DLD1 (cell line): ENCODE measurements around the gene GLP2R.

ENCODE experiments used
- in situ Hi-C: cut with HindIII; loops from 2 replicates; pipeline ENCODE4 v1.10.0; 2017; ENCODE audit warnings: low sequenced_read_pairs

Gene GLP2R

DNA sequence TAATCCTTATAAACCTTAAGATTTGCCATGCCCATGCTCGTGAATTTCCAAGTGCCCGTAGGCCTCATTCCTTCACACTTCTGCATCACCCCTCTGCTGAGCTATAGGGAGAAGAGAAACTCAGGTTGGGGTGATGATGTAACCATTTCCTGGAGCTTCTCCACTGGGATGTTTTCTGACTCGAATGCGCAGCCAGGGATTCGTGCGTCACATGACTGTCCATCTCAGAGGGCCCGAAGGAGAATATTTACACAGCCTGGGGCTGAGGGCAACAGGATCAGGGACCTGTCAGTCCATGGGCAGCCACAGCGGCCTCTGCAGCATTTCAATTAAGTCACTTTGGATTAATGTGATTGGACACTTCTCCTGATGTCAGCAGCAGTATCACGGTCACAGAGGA lies 12.6 kb upstream of the GLP2R start:
- in situ Hi-C loops, result no loop called here

DNA sequence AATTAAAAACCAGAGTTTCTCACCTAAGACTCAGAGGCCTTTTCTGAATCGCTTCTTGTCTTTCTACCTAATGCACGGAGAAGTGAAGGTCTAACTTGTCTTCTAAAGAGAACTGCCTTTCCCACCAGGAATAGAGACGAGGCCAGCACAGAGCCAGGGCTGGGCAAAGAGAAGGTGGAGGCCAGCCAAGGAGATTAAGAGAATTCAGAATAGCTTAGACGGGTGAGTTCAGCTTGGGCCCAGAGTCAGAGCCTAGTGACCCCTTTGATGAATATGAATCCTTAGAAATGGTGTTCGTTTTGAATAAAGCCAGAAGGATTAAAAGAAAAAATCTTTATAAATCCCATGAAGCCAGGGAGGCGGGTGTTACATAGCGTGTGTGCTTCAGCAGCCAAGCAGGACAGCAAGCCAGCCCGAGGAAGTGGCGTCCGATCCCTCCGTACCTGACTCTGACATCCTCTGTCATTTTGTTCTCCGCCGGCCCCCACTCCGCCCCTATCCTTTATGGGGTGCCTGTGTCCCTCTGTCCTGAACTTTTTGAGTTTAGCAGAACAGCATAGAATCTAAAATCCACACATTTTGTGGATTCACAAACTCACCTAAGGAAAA lies 11.3 kb upstream of the GLP2R start:
- in situ Hi-C loops, result no loop called here

DNA sequence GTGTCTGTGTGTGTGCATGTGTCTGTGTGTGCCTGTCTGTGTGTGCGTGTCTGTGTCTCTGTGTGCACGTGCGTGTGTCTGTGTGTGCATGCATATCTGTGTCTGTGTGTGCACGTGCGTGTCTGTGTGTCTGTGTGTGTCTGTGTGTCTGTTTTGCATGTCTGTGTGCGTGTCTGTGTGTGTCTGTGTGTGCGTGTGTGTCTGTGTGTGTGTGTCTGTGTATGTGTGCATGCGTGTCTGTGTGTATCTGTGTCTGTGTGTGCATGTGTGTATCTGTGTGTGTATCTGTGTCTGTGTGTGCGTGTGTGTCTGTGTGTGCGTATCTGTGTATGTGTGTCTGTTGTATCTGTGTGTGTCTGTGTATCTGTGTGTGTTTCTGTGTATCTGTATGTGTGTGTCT lies 9.3 kb upstream of the GLP2R start:
- in situ Hi-C loops, result no loop called here

DNA sequence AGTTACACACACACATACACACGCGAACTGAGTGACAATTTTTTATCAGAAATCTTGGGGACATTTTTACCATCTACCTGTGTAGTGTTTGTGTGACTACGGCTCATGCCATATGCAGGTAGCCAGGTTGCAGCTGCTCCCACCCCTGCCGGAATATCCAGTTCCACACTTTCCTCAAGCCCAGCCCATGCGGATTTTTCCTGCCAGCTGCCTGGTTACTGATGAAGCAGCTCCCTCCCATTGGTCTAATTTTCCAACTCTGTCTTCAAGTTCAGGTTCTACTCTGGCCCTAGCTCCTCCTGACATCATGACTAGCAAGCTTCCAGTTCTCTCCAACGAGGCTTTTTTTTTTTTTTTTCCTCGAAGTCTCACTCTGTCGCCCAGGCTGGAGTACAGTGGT lies 8.6 kb upstream of the GLP2R start:
- in situ Hi-C loops, result no loop called here

DNA sequence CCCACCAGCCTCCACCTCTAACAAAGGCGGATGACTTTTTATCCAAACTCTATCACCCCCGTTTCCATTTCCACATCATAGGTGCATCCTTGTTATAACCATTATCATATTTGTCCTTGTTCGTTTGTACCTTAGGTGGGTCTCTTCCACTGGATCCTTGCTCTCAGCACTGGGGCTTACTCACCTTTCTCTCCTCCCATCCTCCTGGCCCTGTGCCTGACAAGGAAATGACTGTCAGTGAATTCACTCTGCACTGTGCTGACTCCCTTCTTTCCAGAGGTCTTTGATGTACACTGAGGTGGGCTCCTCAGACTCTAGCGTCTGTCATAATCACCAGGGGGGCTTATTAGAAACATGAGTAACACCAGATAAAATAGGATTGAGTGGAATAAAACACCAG lies 7.0 kb upstream of the GLP2R start:
- in situ Hi-C loops, result no loop called here

DNA sequence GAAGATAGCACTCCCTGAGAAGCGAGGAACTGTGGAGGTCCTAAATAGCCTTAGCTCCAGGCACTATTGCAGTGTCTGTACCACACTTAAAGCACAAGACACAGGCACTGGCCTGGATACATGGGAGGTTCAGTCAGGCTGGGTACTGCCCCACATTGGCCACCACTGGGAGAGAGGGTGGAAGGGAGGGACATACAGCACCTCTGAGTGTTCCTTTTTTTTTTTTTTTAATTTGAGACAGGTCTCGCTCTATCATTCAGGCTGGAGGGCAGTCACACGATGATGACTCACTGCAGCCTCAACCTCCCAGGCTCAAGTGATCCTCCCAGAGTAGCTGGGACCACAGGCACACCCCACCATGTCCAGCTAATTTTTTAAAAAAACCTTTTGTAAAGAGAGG lies 5.3 kb upstream of the GLP2R start:
- in situ Hi-C loops, result no loop called here

DNA sequence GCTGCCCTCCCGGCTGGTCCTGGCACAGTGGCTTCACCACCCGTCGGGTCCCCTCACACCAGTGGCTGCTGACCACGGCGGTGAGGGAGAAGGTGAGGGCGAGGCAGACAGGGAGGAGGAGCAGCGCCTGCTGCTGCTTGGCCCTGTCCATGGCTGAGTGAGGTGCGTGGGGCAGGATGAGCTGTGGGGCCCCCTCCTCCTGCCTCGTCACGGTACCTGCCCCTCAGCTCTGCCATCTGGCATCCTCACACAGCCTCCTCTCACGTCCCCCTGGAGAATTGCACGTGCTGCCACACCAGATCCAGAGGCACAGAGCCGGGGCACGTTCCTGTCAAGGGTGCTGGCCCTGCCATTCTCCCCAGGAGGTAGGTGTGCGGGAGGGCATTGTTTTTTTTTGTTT lies 3.8 kb upstream of the GLP2R start, which contains the start of gene GSG1L2:
Gene GSG1L2 (minus strand): TSS at position 159 of the 400 bp plus-strand sequence. CDS start 8 bp downstream, at position 151.
- in situ Hi-C loops, result no loop called here

DNA sequence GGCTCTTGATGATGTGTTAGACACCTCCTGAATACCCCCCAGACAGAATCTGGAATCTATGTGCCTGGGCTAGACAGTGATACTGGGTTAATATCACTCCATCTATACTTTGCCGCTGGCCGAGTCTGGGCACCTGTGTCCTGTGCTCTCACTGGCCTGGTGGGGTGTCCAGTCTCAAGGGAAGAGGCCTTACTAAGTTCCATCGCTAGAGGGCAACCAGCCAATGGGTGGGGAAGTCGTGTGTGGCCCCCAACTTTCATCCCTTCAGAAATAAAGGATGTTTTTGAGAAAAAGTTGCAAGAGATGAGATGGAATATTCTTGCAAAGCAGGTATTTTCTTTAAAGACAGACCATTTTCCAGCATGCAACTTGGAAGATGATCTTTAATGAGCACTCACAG lies 1.6 kb upstream of the GLP2R start:
- in situ Hi-C loops, result no loop called here

DNA sequence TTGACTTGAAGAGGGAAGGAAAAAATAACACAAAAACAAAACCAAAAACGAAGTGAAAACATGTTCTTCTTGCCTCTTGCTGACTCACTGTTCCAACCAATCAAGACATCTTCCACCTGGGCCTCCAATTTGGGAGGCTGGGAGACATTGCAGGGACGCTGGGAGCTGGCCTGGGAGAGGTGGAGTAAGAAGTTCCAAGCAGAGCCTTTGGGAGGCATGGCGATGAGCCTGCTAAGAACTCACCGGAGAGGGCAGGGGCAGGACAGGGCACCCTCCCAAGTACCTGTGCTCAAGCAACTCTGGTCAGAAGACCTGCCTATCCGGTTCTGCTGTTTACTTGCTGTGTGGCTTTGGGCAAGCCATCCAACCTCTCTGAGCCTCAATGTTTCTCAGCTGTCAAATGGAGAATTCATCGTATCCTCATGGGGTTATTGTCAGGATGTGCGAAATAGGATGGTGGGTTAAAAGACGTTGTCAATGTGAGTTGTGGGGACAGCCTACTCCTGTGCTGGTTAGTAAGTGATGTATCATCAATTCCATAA lies 856 bp upstream of the GLP2R start:
- in situ Hi-C loops, result no loop called here

DNA sequence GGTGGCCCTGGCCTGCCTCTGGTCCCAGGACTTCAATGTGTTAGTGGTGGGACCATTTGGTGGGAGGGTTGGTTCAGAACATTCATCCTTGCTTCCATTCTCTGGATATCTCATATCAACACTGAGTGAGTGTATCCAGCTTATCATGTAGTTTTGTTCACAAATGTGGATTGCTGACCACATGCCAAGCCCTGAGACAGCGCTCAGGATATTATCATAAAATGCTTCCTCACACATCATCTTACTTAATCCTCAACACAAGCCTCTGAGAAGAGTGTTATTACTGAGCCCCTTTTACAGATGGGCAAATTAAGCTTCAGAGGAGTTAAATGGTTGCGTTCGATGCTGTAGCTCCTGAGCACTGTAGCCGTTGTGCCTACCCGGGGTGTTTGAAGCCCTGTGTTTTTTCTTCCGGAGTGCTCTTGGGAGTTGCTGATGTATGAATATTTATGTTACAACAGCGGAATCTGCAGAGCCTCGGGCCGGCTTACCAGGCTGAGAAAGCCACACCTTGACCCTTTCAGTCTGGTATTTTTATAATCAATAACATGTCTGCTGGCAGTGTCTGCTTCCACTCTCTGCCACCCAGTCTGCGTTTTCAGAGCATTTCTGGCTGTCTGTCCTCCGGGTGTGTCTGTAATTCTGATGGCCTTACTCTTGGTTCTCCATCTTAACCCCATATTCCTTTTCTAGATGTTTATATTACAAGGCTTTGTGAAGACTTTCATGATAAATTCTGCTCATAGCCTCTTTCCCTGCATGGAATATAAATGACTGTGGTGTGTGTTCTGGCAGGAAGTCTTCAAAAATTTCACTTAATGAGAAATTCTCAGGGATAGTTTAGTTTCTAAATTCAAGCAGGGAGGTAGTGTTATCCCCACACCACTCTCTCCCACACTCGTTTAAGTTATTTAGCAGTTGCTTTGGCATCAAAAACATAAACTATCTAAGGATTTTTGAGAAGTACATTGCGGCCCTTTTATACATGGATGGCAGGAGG lies 2.9 kb downstream of the GLP2R start:
- in situ Hi-C loops, result no loop called here

DNA sequence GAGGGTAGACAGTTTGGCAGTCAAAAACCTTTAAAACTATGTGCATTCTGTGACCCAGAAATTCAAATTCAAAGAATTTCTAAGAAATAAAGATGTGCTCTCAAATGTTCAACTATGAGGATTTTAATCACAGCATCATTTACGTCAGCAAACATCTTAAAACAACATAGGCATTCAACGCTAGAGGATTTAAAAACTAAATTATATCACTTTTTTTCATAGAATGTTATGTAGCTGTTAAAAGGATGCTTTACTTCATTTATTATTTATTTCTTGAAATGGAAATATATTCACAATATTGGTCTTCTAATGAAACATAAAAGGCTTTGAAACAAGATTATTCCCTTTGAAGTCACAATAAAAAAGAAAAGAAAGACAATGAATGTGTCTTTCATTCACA lies 3.6 kb downstream of the GLP2R start:
- in situ Hi-C loops, result no loop called here

DNA sequence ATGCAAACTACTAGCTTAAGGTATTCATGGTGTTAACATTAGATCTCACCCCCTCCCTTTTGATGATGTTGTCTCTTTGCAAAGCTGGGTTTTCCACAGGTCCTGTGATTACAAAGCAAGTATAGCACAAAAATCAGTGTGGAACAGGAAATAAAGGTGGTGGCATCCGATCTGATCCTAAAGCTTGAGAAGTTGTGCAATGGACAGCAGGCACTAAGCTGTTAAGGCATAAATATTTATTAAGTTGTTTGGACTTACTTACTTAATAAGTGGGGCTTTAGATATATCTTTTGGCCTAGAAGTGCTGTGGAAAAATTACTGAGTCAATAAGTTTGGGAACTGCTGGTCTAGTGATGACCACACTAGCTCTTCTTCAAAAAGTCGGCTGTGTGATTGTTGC lies 5.0 kb downstream of the GLP2R start:
- in situ Hi-C loops, result no loop called here

DNA sequence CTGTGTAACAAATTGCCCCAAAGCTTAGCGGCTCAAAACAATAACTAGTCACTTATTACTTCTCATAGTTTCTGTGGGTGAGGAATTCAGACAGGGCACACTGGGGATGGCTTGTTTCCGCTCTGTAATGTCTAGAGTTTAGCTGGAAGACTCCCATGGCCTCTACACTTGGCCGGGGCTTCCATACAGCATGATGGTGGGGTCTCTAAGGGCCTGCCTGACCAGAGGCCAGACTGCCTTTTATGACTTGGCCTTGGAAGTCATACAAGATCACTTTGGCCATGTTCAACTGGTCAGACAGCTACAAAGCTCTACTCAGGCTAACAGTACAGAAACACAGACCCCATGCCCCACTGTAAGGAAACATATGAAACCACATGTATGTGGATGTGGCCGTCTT lies 8.2 kb downstream of the GLP2R start:
- in situ Hi-C loops, result no loop called here

DNA sequence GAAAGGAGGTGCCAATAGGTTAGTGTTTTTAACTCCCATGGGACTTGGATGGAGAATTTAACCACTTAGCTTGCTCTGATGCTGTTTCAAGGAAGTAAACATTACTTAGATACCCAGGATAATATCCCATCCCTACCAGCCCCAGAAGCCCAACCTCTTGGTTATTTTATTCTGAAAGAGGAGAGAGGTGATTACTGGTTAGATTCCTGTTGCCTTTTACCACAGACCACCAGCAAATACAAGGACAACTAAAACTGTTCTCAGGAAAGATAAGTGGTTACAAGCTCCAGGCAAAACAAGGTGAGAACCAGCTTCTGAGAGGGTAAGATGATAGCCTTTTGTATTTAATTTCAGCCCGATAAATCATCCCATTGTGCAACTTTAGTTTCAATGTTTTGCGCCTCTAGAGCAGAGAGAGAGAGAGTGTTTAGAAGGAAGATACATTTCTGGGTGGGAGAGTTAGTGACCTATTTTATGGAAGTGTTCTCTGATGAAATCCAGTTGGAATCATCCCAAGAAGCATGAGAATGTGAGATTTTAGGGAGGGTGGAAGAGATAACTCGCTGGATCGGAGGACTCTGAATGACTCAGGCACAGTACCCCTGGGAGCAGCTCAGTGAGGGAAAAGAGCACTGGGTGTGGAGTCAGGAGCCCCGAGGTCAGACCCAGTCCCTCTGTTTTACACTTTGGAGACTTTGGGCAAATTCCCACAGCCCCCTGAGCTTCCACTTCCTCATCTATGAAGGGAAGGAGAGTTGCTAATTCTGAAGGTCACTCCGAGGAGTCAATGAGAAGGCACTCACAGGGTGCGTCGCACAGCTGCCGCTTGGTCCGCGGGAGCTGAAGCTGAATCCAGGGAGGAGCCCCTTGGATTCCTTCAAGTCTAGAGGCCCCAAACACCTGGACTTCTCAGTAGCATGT lies 12.1 kb downstream of the GLP2R start:
- in situ Hi-C loops, result no loop called here

DNA sequence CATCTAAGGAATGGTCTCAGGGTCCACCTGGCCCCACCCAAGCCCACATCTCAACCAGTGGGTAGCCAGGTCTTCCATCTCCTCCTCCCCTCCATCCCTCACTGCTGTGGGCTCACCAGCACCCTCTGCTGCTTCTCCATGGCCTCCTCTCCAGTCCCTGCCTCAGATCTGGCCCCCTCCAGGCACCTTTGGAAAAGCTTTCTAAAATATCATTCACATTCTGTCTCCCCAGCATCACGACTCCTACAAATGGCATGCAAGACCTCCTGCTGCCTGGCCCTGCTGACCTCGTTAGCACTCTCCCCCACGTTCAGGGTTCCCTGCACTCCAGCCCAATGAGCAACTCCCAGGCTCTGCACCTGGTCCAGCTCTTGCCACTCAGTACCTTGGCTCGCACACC lies 13.7 kb downstream of the GLP2R start:
- in situ Hi-C loops, result no loop called here

DNA sequence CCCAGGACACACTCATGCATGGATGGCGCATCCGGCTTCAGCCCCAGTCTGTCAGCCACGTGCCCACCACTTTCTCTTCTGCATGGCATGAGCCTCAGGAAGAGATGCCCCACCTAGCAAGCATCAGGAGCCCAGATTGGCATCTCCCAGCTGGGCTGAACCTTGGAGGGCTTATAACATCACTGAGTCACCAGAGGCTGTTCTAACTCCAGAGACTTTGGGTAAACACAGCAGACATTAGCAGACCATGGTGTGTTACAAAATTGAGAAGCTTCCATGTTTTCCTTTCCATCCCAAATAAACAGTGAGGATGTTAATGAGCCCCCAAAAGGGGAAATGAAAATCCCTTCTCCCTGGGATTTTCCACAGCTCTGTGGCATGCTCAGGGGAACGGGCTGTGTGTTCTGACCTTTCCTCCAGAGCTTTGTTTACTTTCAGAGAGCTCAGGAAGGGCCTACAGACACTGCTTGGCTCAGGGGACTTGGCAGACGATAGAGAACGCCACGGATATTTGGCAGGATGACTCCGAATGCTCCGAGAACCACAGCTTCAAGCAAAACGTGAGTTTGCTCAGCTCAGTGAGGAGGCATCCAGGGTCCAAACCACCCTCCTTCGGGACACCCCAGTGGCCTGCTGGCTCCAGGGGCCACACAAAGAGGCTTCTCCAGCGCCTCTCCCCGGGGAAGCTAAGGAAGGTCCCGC lies 16.5 kb downstream of the GLP2R start:
- in situ Hi-C loops, result no loop called here

DNA sequence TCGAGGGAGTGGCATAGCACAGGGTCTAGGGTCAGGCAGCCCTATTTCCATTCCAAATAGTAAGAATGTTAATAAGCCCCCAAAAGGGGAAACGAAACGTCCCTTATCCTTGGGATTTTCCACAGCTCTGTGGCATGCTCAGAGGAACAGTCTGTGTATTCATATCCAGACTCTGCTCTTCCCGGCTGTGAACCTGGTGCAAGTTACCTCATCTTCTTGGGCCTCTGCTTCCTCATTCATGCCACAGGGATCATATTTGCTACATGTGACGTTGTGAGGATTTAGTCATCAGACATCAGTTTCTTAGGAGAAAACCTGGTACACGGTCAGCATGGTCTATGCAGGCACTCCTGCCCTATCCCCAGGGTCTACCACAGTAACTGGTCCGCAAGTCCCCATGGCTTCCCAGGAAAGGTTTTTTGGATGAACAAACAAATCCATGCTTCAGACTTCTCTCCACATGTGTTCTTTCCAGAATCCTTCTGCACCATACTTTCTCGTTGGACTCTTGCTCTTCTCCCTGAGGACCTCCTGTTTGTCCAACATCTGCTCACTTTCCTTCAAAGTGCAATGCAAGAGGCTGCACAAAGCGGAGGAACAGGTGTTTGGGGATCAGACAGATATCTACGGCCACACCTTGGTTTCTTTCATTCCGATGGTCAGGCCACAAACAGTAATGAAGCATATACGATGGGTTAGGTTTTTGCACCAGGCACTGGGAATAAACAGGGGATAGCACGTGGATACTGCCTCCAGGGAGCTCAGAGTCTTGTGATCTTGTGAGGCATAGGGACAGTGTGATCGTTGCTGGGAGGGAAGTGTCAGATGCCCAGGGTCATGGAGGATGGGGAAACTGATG lies 17.7 kb downstream of the GLP2R start:
- in situ Hi-C loops, result no loop called here

DNA sequence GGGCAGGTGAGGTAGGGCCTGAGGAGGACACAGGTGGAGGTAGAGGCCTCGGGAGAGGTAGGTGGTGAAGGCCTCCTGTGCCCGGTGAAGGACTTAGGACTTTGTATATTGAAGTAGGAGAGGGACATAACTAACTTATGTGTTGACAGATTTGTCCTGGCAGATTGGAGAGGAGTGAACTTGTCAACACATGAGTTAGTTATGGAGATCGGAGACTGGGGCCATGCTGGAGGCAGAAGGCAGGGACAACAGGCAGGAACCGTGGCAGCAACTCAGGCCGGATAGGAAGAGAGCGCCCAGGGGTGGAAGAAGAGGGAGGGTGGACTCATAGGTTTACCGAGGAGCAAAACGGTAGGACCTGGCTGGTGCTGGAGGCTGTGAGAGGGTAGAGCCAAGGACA lies 18.4 kb downstream of the GLP2R start:
- in situ Hi-C loops, result no loop called here

DNA sequence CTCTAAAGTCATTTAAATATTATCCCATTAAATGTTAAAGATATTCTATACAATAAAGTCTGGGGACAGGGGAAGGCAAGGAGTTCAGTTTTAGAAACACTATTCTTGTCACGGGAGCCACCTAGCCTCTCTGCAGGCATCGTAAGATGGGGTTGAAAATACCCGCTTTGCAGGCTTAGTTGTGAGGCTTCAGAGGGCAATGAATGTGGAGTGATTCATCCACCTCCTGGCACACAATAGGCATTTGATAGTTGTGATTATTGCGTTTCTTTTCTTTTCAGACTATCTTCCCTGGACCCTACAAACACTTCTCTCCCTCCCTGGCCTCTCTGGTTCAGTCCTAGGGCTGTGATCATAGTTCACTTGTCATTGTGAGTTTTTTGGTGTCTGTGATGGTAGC lies 19.6 kb downstream of the GLP2R start:
- in situ Hi-C loops, result no loop called here
